ENCODE data around the gene COMMD4. TPM values are rescaled to one million over a fixed set of nuclear protein-coding genes. Genes with fewer than 3 reads are reported as not detected.

COMMD4 gene
- total RNA-seq, 1 experiment from 2014 or later, result 116 TPM

DNA sequence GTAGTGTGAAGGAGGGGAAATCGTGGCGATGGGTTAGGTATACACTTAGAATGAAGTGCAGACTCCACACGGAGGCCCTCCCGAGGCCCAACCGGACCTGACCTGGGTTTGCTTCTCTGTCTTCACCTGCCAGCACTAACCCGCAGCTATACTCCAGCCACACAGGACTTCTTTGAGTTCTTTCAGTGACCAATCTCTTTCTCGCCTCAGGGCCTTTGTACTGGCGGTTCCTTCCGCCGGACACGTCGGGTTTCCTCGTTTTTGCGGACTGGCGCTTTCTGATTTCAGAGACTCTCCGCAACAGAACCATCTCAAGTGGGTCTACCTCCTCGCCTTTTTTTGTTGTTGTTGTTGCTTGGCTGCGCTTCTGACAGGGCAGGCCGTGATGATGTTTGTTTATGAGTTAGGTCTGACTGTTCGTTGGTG lies 10.9 kb downstream of the COMMD4 start, which contains the start of gene NEIL1:
NEIL1 (plus strand) TSS at position 244 of the 426 bp plus-strand sequence. CDS start 1,867 bp downstream, outside the sequence.
- Histone ChIP-seq H3K4me2 (ENCODE audit: low read length) (peak within 1 kb of the TSS; percentile 93), H3K9me2 (replicated peaks; ENCODE audit: low read length) (no peaks in the 10 kb centered on the region), H2AFZ (ENCODE audit: low read length) (peak within 1 kb of the TSS; percentile 88), H3K27me3 (ENCODE audit: low read length) (no peaks in the 10 kb centered on the region), H4K20me1 (ENCODE audit: low read length) (no peaks in the 10 kb centered on the region), H3K79me2 (ENCODE audit: low read length) (no peaks in the 10 kb centered on the region), H3K9ac (ENCODE audit: low read length) (peak within 1 kb of the TSS; percentile 34), H3K27ac (ENCODE audit: low read length) (no peak within 1 kb of the TSS), H3F3A (ENCODE audit: low read length, unreplicated experiment) (no peaks in the 10 kb centered on the region), H3K4me3 (ENCODE audit: low read length) (peak within 1 kb of the TSS; percentile 77), H3K9me3 (ENCODE audit: low read length) (no peaks in the 10 kb centered on the region), H3K36me3 (ENCODE audit: low read depth, low read length) (no peaks in the 10 kb centered on the region), H3K4me1 (ENCODE audit: insufficient read depth, low read length) (no peaks in the 10 kb centered on the region; the same call in 1 of the 2 replicates)
- DNase-seq, result peak; percentile 37
- BruUV-seq (replicated peaks), result no TSS peak
- CTCF ChIA-PET, result no interaction called here
- TF ChIP-seq EZH2 (IDR thresholded peaks at IDR 0.05; ENCODE audit: low read length, unreplicated experiment) (no peak), EZH2phosphoT487 (IDR thresholded peaks at IDR 0.05; ENCODE audit: borderline replicate concordance, low read length) (no peak), CTCF (conservative IDR thresholded peaks at IDR 0.05; ENCODE audit: low read depth, low read length) (no peak)
- POLR2A ChIA-PET (ENCODE audit: unreplicated experiment), result no interaction called here
- intact Hi-C loops (cut with micrococcal nuclease), result no loop called here
- peak; percentile 4 for ATAC-seq

- no peak overlapping the region for H3K27ac ChIP-seq (ENCODE audit: low read length)
- TF ChIP-seq EZH2 (IDR thresholded peaks at IDR 0.05; ENCODE audit: low read length, unreplicated experiment), result no peak
- no peak for TF ChIP-seq CTCF (conservative IDR thresholded peaks at IDR 0.05; ENCODE audit: low read depth, low read length)
- no peak for TF ChIP-seq EZH2phosphoT487 (IDR thresholded peaks at IDR 0.05; ENCODE audit: borderline replicate concordance, low read length)
- DNase-seq, result peak; percentile 32
- no peaks in the 10 kb centered on the region for H3K79me2 ChIP-seq (ENCODE audit: low read length)
- POLR2A ChIA-PET (ENCODE audit: unreplicated experiment), result interaction anchor here (0.5 kb wide), 1 partner anchor 84 kb away, joined by 4 read pairs; no protein-coding TSS in a partner anchor
- H3K9me2 ChIP-seq (replicated peaks; ENCODE audit: low read length), result no peaks in the 10 kb centered on the region
- H3K4me2 ChIP-seq (ENCODE audit: low read length), result peak overlapping the region; percentile 93
- intact Hi-C loops (cut with micrococcal nuclease), result no loop called here
- peak overlapping the region; percentile 88 for H2AFZ ChIP-seq (ENCODE audit: low read length)
- CTCF ChIA-PET, result no interaction called here
- H3K27me3 ChIP-seq (ENCODE audit: low read length), result no peaks in the 10 kb centered on the region
- H4K20me1 ChIP-seq (ENCODE audit: low read length), result no peaks in the 10 kb centered on the region
- ATAC-seq, result peak; percentile 58
- H3K9me3 ChIP-seq (ENCODE audit: low read length), result no peaks in the 10 kb centered on the region
- no peaks in the 10 kb centered on the region for H3F3A ChIP-seq (ENCODE audit: low read length, unreplicated experiment)
- TSS peak; percentile 8 for BruUV-seq (replicated peaks)
- no peaks in the 10 kb centered on the region; the same call in 1 of the 2 replicates for H3K4me1 ChIP-seq (ENCODE audit: insufficient read depth, low read length)
- H3K36me3 ChIP-seq (ENCODE audit: low read depth, low read length), result no peaks in the 10 kb centered on the region
- peak overlapping the region; percentile 77 for H3K4me3 ChIP-seq (ENCODE audit: low read length)
- H3K9ac ChIP-seq (ENCODE audit: low read length), result peak overlapping the region; percentile 34
Observed at GRCh38 chr15:75347222-75348033, 11.6 kb downstream of the COMMD4 start.

All from PC-3 (cell line).